Endodermal cell (in vitro differentiated cells): ENCODE results near the gene SLC37A4. TPM values are rescaled to one million over a fixed set of nuclear protein-coding genes. Genes with fewer than 3 reads are reported as not detected.
A peak's percentile ranks its signal among the peaks of the same experiment; 100 is the strongest.

ENCODE experiments used
- DNase-seq: peaks from one replicate; pipeline ENCODE4 v3.0.0-alpha.2; 2017
- H3K27ac ChIP-seq: 2 replicates; pipeline ENCODE4 v1.5.1; 2013; ENCODE audit warnings: mild to moderate bottlenecking, low read depth, low read length, moderate library complexity
- H3K27me3 ChIP-seq: 2 replicates; pipeline ENCODE4 v1.6.1; 2013; ENCODE audit warnings: mild to moderate bottlenecking, low read length, moderate library complexity; ENCODE audit not compliant: insufficient read depth, control insufficient read depth, poor library complexity, severe bottlenecking
- H3K36me3 ChIP-seq: 2 replicates; pipeline ENCODE4 v1.7.0; 2013; ENCODE audit warnings: mild to moderate bottlenecking, low read length, moderate library complexity; ENCODE audit not compliant: control insufficient read depth, insufficient read depth
- H3K4me1 ChIP-seq: one replicate; pipeline ENCODE4 v1.7.0; 2013; ENCODE audit warnings: low read length; ENCODE audit not compliant: control insufficient read depth, insufficient read depth
- H3K4me3 ChIP-seq: 2 replicates; pipeline ENCODE4 v1.5.1; 2013; ENCODE audit warnings: mild to moderate bottlenecking, low read length, moderate library complexity
- H3K9ac ChIP-seq: 2 replicates; pipeline ENCODE4 v1.6.1; 2013; ENCODE audit warnings: mild to moderate bottlenecking, low read length, moderate library complexity; ENCODE audit not compliant: poor library complexity, severe bottlenecking; ENCODE audit errors: extremely low read depth
- H3K9me3 ChIP-seq: 2 replicates; pipeline ENCODE4 v1.6.1; 2013; ENCODE audit warnings: mild to moderate bottlenecking, low read length, moderate library complexity; ENCODE audit not compliant: control insufficient read depth
- H3K27ac Mint-ChIP-seq: 2 replicates; pipeline ENCODE4 v1.8.0; 2020; ENCODE audit warnings: mixed read lengths
- H3K27me3 Mint-ChIP-seq: 2 replicates; pipeline ENCODE4 v1.8.0; 2021; ENCODE audit warnings: mild to moderate bottlenecking, mixed read lengths; ENCODE audit not compliant: insufficient read depth
- H3K36me3 Mint-ChIP-seq: 2 replicates; pipeline ENCODE4 v1.8.0; 2020; ENCODE audit warnings: low read depth, mixed read lengths
- H3K4me1 Mint-ChIP-seq: 2 replicates; pipeline ENCODE4 v1.8.0; 2020; ENCODE audit warnings: mixed read lengths
- H3K4me3 Mint-ChIP-seq: 2 replicates; pipeline ENCODE4 v1.8.0; 2020; ENCODE audit warnings: mild to moderate bottlenecking, moderate library complexity, mixed read lengths
- H3K9me3 Mint-ChIP-seq: 2 replicates; pipeline ENCODE4 v1.8.0; 2020; ENCODE audit warnings: mild to moderate bottlenecking, mixed read lengths
- WGBS, 2 experiments: methylation state at CpG; one replicate each; pipeline versions ENCODE4 v1.1.5 to v1.1.7; 2013; ENCODE audit warnings: missing lambda C conversion rate in 2 of 2, mixed read lengths in 1 of 2; ENCODE audit not compliant: insufficient coverage in 1 of 2, insufficient read length in 1 of 2; 5-methylcytosine and 5-hydroxymethylcytosine counted together
- microRNA-seq: library from miRNA; unstranded; fragments of <30 nt; microRNA quantifications from one replicate; pipeline ENCODE4 v1.2.0, GENCODE V29; 2020; ENCODE audit warnings: borderline microRNAs expressed
- total RNA-seq, 2 donors: library from RNA; stranded (reverse); fragmentation: NEBNext Ultra II Directional in 1 of 2; extraction: Animal tissue kit (Norgen Biotek cat#: 25700) in 1 of 2; gene quantifications; 2 replicates in 1 of 2; 3 replicates in 1 of 2; pipeline ENCODE4 v1.2.1, GENCODE V29; 2021
- TF ChIP-seq, protein P1 (sequence below): fragments of 200-600 bp; sonication (generic); conservative IDR thresholded peaks from 2 replicates; pipeline ENCODE4 v1.5.0; 2021; ENCODE audit warnings: antibody characterized with exemption, mild to moderate bottlenecking

SLC37A4 gene
- total RNA-seq, 2 donors from 2014 or later, result 63.6 to 75.3 TPM

DNA sequence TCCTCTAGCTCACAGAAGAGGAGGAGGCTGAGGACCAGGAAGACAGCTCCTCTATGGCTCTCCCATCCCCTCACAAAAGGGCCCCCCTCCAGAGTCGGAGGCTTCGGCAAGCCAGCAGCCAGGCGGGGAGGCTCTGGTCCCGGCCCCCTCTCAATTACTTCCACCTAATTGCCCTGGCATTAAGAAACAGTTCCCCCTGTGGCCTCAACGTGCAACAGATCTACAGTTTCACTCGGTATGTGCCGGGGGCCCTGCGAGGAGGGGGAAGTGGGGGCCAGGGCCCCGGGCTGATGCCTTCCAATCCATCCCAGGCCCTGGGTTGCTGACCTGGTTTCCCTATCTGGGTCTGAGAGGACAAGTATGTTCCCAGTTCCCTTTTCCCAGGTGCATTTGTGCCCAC is 51.2 kb downstream of the SLC37A4 start:
- H3K4me1 ChIP-seq, result no peaks in the 10 kb centered on the region
- no peak overlapping the region for H3K9ac ChIP-seq
- no peak overlapping the region for H3K27ac Mint-ChIP-seq
- 55 to 72% methylated on average over 5 to 9 of the region's 9 CpGs for WGBS, 2 experiments
- TF ChIP-seq, protein P1, sequence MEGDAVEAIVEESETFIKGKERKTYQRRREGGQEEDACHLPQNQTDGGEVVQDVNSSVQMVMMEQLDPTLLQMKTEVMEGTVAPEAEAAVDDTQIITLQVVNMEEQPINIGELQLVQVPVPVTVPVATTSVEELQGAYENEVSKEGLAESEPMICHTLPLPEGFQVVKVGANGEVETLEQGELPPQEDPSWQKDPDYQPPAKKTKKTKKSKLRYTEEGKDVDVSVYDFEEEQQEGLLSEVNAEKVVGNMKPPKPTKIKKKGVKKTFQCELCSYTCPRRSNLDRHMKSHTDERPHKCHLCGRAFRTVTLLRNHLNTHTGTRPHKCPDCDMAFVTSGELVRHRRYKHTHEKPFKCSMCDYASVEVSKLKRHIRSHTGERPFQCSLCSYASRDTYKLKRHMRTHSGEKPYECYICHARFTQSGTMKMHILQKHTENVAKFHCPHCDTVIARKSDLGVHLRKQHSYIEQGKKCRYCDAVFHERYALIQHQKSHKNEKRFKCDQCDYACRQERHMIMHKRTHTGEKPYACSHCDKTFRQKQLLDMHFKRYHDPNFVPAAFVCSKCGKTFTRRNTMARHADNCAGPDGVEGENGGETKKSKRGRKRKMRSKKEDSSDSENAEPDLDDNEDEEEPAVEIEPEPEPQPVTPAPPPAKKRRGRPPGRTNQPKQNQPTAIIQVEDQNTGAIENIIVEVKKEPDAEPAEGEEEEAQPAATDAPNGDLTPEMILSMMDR, result peak; percentile 38
- H3K4me1 Mint-ChIP-seq, result peaks cover 11% of the 10 kb centered on the region
- H3K27ac ChIP-seq, result no peak overlapping the region
- peaks cover 12% of the 10 kb centered on the region for H3K27me3 Mint-ChIP-seq
- no peak overlapping the region for H3K4me3 ChIP-seq
- no peaks in the 10 kb centered on the region for H3K27me3 ChIP-seq
- no peaks in the 10 kb centered on the region for H3K9me3 Mint-ChIP-seq
- H3K36me3 ChIP-seq, result no peaks in the 10 kb centered on the region
- DNase-seq, result peak; percentile 55
- H3K36me3 Mint-ChIP-seq, result no peaks in the 10 kb centered on the region
- H3K9me3 ChIP-seq, result no peaks in the 10 kb centered on the region
- no peak overlapping the region for H3K4me3 Mint-ChIP-seq

DNA sequence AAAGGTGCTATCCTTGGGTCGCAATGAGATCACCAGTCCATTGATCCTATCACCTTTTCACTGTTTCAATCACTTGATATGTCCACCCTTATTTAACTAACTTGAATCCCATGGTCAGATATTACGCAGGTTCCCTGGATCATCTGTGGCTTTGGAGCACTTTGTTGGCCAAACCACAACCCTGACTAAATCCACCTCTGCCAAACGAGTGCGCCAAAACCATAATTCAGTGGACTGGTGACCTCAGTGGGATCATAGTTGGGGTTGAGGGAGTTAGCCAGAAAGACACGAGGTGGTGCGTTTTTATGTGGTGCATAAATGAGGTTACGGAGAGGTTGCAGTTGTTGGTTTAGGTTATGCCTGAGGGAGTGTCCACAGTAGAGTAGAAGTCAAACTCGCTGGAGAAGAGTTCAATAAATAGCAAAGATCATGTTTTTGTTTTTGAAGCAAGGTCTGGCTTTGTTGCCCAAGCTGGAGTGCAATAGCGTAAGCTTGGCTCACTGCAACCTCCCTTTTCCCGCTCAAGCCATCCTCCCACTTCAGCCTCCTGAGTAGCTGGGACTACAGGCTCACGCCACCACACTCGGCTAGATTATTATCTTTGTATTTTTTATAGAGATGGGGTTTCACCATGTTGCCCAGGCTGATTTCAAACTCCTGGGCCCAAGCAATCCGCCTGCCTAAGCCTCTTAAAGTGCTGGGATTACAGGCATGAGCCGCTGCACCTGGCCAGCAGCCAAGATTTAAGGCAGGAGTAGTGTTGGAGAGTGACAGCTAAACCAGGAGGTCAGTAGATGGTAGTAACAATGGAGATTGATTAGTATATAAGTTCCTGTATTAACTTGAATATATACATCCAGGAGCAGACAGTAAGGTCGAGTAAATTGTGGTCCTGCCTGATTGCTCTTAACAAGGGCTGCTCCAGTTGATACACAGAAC is 54.6 kb downstream of the SLC37A4 start:
- DNase-seq, result no peak
- H3K4me3 ChIP-seq, result no peak overlapping the region
- no peak overlapping the region for H3K27ac Mint-ChIP-seq
- no peaks in the 10 kb centered on the region for H3K27me3 ChIP-seq
- H3K9ac ChIP-seq, result no peak overlapping the region
- no peaks in the 10 kb centered on the region for H3K4me1 ChIP-seq
- TF ChIP-seq, protein P1, result no peak
- no peaks in the 10 kb centered on the region for H3K36me3 ChIP-seq
- H3K36me3 Mint-ChIP-seq, result peaks cover 2% of the 10 kb centered on the region
- 91 to 96% methylated on average over 10 to 15 of the region's 15 CpGs for WGBS, 2 experiments
- no peak overlapping the region for H3K4me3 Mint-ChIP-seq
- H3K27me3 Mint-ChIP-seq, result peaks cover 13% of the 10 kb centered on the region
- no peak overlapping the region for H3K27ac ChIP-seq
- no peaks in the 10 kb centered on the region for H3K9me3 Mint-ChIP-seq
- no peaks in the 10 kb centered on the region for H3K9me3 ChIP-seq
- H3K4me1 Mint-ChIP-seq, result peaks cover 11% of the 10 kb centered on the region

Small RNAs within 50 kb of the gene (microRNA-seq; reads per million reads assigned to microRNA genes)
- not detected for gene MIR3656

Other genes with a start within 250 kb of the SLC37A4 start
- 100 to 1,000 TPM; 103 to 133 TPM for gene DDX6, start 239.7 kb downstream of the SLC37A4 start, total RNA-seq
- gene CXCR5, start 147.0 kb downstream of the SLC37A4 start, total RNA-seq, result under 1 TPM in 1 of 2 donors, not detected in 1; 0.07 TPM
- 10 to 100 TPM; 73.9 to 77.3 TPM for gene BCL9L, start 105.0 kb downstream of the SLC37A4 start, total RNA-seq
- gene UPK2, start 74.6 kb downstream of the SLC37A4 start, total RNA-seq, result under 1 TPM in 1 of 2 donors, not detected in 1; 0.38 TPM
- not detected for gene FOXR1, start 59.1 kb downstream of the SLC37A4 start, total RNA-seq
- gene CENATAC, start 32.7 kb downstream of the SLC37A4 start, total RNA-seq, result 10 to 100 TPM; 38.7 to 43.3 TPM
- 1,000 to 10,000 TPM; 1,289 to 1,299 TPM for gene RPS25, start 12.5 kb downstream of the SLC37A4 start, total RNA-seq
- gene TRAPPC4, start 12.1 kb downstream of the SLC37A4 start, total RNA-seq, result 10 to 100 TPM; 60.0 to 66.8 TPM
- 100 to 1,000 TPM; 277 to 315 TPM for gene HYOU1, start 26.3 kb upstream of the SLC37A4 start, total RNA-seq
- 10 to 100 TPM; 26.9 to 29.1 TPM for gene VPS11, start 36.9 kb upstream of the SLC37A4 start, total RNA-seq
- 10 to 100 TPM; 45.9 to 54.8 TPM for gene HMBS, start 54.0 kb upstream of the SLC37A4 start, total RNA-seq
- 10 to 100 TPM; 49.4 to 51.9 TPM for gene DPAGT1, start 71.0 kb upstream of the SLC37A4 start, total RNA-seq
- 1 to 10 TPM; 2.4 to 3.1 TPM for gene C2CD2L, start 76.5 kb upstream of the SLC37A4 start, total RNA-seq
- gene HINFP, start 90.7 kb upstream of the SLC37A4 start, total RNA-seq, result 10 to 100 TPM; 43.8 to 44.8 TPM
- 1 to 10 TPM; 1.5 to 1.8 TPM for gene ABCG4, start 118.2 kb upstream of the SLC37A4 start, total RNA-seq
- 10 to 100 TPM; 21.8 to 29.6 TPM for gene NLRX1, start 137.8 kb upstream of the SLC37A4 start, total RNA-seq
- under 1 TPM; 0.11 to 0.97 TPM for gene NHERF4, start 154.6 kb upstream of the SLC37A4 start, total RNA-seq
- gene CBL, start 175.5 kb upstream of the SLC37A4 start, total RNA-seq, result 10 to 100 TPM; 40.3 to 52.7 TPM